OCI-LY3 (cell line): ENCODE results near the gene RAB11FIP5.

Experiments used
- H2AFZ ChIP-seq: fragments of 200-600, 300-600 bp; shearing (Covaris generic); 2 replicates; pipeline ENCODE4 v1.6.0; 2014; ENCODE audit warnings: antibody characterized with exemption, low read depth, low read length
- H3K27ac ChIP-seq: fragments of 200-600, 300-600 bp; sonication (generic); 2 replicates; pipeline ENCODE4 v1.5.1; 2014; ENCODE audit warnings: mild to moderate bottlenecking, low read length, moderate library complexity, mixed read lengths
- H3K27me3 ChIP-seq: fragments of 200-600, 300-600 bp; sonication (generic); 2 replicates; pipeline ENCODE4 v1.6.1; 2014; ENCODE audit warnings: low read depth, low read length, mixed read lengths
- H3K36me3 ChIP-seq: fragments of 200-600, 300-600 bp; sonication (generic); replicated peaks from 2 replicates; pipeline ENCODE3; 2014; ENCODE audit warnings: low read depth, low read length, mixed read lengths
- H3K4me1 ChIP-seq: fragments of 300-600, 200-600 bp; sonication (generic); 2 replicates; pipeline ENCODE4 v1.6.1; 2014; ENCODE audit warnings: low read length, mixed read lengths
- H3K4me2 ChIP-seq: fragments of 200-600, 300-600 bp; sonication (generic); 2 replicates; pipeline ENCODE4 v1.6.1; 2014; ENCODE audit warnings: low read length, mixed read lengths
- H3K4me3 ChIP-seq: fragments of 300-600, 200-600 bp; sonication (generic); 2 replicates; pipeline ENCODE4 v1.5.1; 2014; ENCODE audit warnings: antibody characterized with exemption, mild to moderate bottlenecking, low read length, moderate library complexity
- H3K79me2 ChIP-seq: fragments of 300-600, 200-600 bp; shearing (Covaris generic); 2 replicates; pipeline ENCODE4 v1.6.1; 2014; ENCODE audit warnings: mild to moderate bottlenecking, low read length, mixed read lengths
- H3K9ac ChIP-seq: fragments of 300-600, 200-600 bp; shearing (Covaris generic); 2 replicates; pipeline ENCODE4 v1.6.0; 2014; ENCODE audit warnings: mild to moderate bottlenecking, low read length, moderate library complexity
- H3K9me3 ChIP-seq: fragments of 200-600, 300-600 bp; shearing (Covaris generic); 2 replicates; pipeline ENCODE4 v1.6.1; 2014; ENCODE audit warnings: low read length, mixed read lengths; ENCODE audit not compliant: insufficient read depth
- H4K20me1 ChIP-seq: fragments of 200-600, 300-600 bp; sonication (generic); 2 replicates; pipeline ENCODE4 v1.6.1; 2016; ENCODE audit warnings: low read length, mixed read lengths; ENCODE audit not compliant: insufficient read depth
- CTCF ChIP-seq: fragments of 200-600, 300-600 bp; sonication (generic); IDR thresholded peaks from 2 replicates; pipeline ENCODE4 v1.5.1; 2014; ENCODE audit warnings: antibody characterized with exemption, low read length, low read depth
- EZH2phosphoT487 ChIP-seq: fragments of 200-600 bp; shearing (Covaris generic); IDR thresholded peaks from 2 replicates; pipeline ENCODE4 v1.6.1; 2018; ENCODE audit warnings: antibody characterized with exemption, mixed run types, low read depth

The RAB11FIP5 gene

GRCh38 chr2:73031095-73031678, 81.6 kb downstream of the RAB11FIP5 start:
- Histone ChIP-seq H3K9me3 (no peaks in the 10 kb centered on the region), H3K36me3 (no peaks in the 10 kb centered on the region), H3K79me2 (no peaks in the 10 kb centered on the region), H4K20me1 (no peaks in the 10 kb centered on the region), H3K9ac (no peak overlapping the region), H3K4me3 (no peak overlapping the region), H3K4me2 (no peak overlapping the region), H3K27ac (no peak overlapping the region), H2AFZ (no peak overlapping the region), H3K27me3 (no peaks in the 10 kb centered on the region), H3K4me1 (peaks cover 5% of the 10 kb centered on the region; the same call in 1 of the 2 replicates)
- TF ChIP-seq EZH2phosphoT487 (no peak), CTCF (no peak)

GRCh38 chr2:73028841-73029240, 83.9 kb downstream of the RAB11FIP5 start:
- Histone ChIP-seq H3K4me3 (no peak overlapping the region), H3K79me2 (no peaks in the 10 kb centered on the region), H3K4me2 (no peak overlapping the region), H2AFZ (no peak overlapping the region), H3K4me1 (peaks cover 5% of the 10 kb centered on the region; the same call in 1 of the 2 replicates), H3K27ac (no peak overlapping the region), H3K9me3 (no peaks in the 10 kb centered on the region), H3K9ac (no peak overlapping the region), H3K27me3 (no peaks in the 10 kb centered on the region), H3K36me3 (no peaks in the 10 kb centered on the region), H4K20me1 (no peaks in the 10 kb centered on the region)
- TF ChIP-seq EZH2phosphoT487 (no peak), CTCF (no peak)

GRCh38 chr2:73027340-73027739, 85.4 kb downstream of the RAB11FIP5 start:
- Histone ChIP-seq H3K4me1 (0 out of 2 replicates have a peak, but pooled peaks cover under 1% of the 10 kb centered on the region), H3K27ac (no peak overlapping the region), H3K36me3 (no peaks in the 10 kb centered on the region), H3K9me3 (no peaks in the 10 kb centered on the region), H3K27me3 (no peaks in the 10 kb centered on the region), H2AFZ (no peak overlapping the region), H3K4me3 (no peak overlapping the region), H3K4me2 (no peak overlapping the region), H4K20me1 (no peaks in the 10 kb centered on the region), H3K9ac (no peak overlapping the region), H3K79me2 (no peaks in the 10 kb centered on the region)
- TF ChIP-seq EZH2phosphoT487 (no peak), CTCF (no peak)

GRCh38 chr2:73023497-73023896, 89.3 kb downstream of the RAB11FIP5 start:
- H3K4me3 ChIP-seq: no peak overlapping the region
- no peaks in the 10 kb centered on the region for H3K9me3 ChIP-seq
- no peaks in the 10 kb centered on the region for H4K20me1 ChIP-seq
- H3K9ac ChIP-seq: no peak overlapping the region
- no peak overlapping the region for H3K27ac ChIP-seq
- H2AFZ ChIP-seq: no peak overlapping the region
- H3K36me3 ChIP-seq: no peaks in the 10 kb centered on the region
- no peak overlapping the region for H3K4me2 ChIP-seq
- TF ChIP-seq CTCF (no peak), EZH2phosphoT487 (no peak)
- no peaks in the 10 kb centered on the region for H3K79me2 ChIP-seq
- H3K4me1 ChIP-seq: 0 out of 2 replicates have a peak, but pooled peaks cover 3% of the 10 kb centered on the region
- H3K27me3 ChIP-seq: no peaks in the 10 kb centered on the region
